Glomerular endothelial cell (primary cell): Measurements from ENCODE around the gene DDX21. TPM values are rescaled to one million over a fixed set of nuclear protein-coding genes. Genes with fewer than 3 reads are reported as not detected.

ENCODE experiments used
- total RNA-seq: library from RNA; depleted of rRNA; stranded (reverse); fragments of >200 nt; gene quantifications from 2 replicates; pipeline ENCODE4 v1.2.3, GENCODE V29; 2015

The DDX21 gene
- total RNA-seq, 1 donor from 2014 or later = 70.5 TPM

Other genes with a start within 250 kb of the DDX21 start
- 33.2 and 66.8 TPM in 2 replicates for gene CCAR1, start 234.9 kb upstream of the DDX21 start, total RNA-seq
- 0.10 TPM in 1 of 2 replicates, not detected in the other for gene STOX1, start 128.6 kb upstream of the DDX21 start, total RNA-seq
- 19.8 and 22.7 TPM in 2 replicates for gene DDX50, start 54.9 kb upstream of the DDX21 start, total RNA-seq
- 51.1 and 56.7 TPM in 2 replicates for gene KIFBP, start 32.6 kb downstream of the DDX21 start, total RNA-seq
- gene SRGN, start 131.9 kb downstream of the DDX21 start, total RNA-seq = 380 and 694 TPM in 2 replicates
- gene VPS26A, start 168.0 kb downstream of the DDX21 start, total RNA-seq = 43.9 and 55.7 TPM in 2 replicates
- 19.8 and 23.7 TPM in 2 replicates for gene SUPV3L1, start 224.1 kb downstream of the DDX21 start, total RNA-seq